IPS-18c (cell line): ENCODE measurements around the gene DYRK1A.

Experiments
- H3K4me3 ChIP-seq: 2 replicates; pipeline ENCODE4 v1.7.0; 2013; ENCODE audit warnings: low read depth, mild to moderate bottlenecking, low read length, moderate library complexity; ENCODE audit not compliant: insufficient read depth
- H3K9me3 ChIP-seq: one replicate; pipeline ENCODE4 v1.6.1; 2013; ENCODE audit warnings: mild to moderate bottlenecking, low read length, moderate library complexity; ENCODE audit not compliant: control insufficient read depth, insufficient read depth

The DYRK1A gene

GRCh38 chr21:37402251-37402867 lies 35.8 kb downstream of the DYRK1A start:
- H3K4me3 ChIP-seq, result no peak overlapping the region
- H3K9me3 ChIP-seq, result peaks cover 2% of the 10 kb centered on the region

GRCh38 chr21:37405629-37406028 lies 39.1 kb downstream of the DYRK1A start:
- peaks cover 2% of the 10 kb centered on the region for H3K9me3 ChIP-seq
- H3K4me3 ChIP-seq, result no peak overlapping the region

DNA sequence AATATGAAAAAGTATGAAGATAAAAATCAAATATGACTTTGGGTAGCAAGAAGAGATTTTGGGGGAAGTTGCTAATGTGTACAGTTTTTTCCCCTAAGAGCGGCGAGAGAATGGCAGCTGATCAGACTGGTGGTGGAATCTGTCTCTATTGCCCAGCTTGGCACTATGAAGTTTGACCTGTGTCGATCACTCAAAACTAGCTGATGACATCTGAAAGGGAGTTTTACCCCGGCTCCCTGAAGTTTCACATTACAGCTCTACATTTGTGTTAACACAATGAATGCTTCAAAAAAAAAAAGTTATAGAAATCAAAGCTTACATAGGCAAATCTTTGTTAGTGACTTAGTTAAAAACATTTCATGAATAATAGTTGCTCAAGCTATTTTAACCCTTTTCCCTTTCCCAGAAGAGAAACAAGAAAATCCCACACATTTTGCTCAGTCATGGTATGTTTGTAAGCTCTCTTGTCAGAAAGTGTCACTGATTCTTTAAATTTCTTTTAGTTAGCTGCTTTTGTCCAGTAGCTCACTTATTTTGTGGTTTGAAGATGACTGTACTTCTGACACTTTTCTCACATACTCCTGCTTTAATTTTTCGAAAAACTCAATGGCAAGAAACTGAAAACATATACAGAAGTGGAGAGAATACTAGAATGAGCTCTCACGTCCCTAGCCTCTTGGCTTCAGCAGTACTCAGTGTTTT lies 41.3 kb downstream of the DYRK1A start:
- no peaks in the 10 kb centered on the region for H3K9me3 ChIP-seq
- no peak overlapping the region for H3K4me3 ChIP-seq

- H3K9me3 ChIP-seq, result no peaks in the 10 kb centered on the region
- H3K4me3 ChIP-seq, result no peak overlapping the region
These were observed 42.1 kb downstream of the DYRK1A start for GRCh38 chr21:37408464-37409193.

DNA sequence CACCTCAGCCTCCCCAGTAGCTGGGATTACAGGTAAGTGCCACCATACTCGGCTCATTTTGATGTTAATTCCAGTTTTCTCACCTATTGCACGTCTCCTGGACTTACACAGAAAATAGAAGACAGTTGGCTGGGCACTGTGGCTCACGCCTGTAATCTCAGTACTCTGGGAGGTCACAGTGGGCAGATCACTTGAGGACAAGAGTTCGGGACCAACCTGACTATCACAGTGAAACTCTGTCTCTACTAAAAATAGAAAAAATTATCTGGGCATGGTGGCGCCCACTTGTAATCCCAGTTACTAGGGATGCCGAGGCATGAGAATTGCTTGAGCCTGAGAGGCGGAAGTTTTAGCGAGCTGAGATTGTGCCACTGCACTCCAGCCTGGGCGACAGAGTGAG lies 44.1 kb downstream of the DYRK1A start:
- H3K9me3 ChIP-seq, result no peaks in the 10 kb centered on the region

DNA sequence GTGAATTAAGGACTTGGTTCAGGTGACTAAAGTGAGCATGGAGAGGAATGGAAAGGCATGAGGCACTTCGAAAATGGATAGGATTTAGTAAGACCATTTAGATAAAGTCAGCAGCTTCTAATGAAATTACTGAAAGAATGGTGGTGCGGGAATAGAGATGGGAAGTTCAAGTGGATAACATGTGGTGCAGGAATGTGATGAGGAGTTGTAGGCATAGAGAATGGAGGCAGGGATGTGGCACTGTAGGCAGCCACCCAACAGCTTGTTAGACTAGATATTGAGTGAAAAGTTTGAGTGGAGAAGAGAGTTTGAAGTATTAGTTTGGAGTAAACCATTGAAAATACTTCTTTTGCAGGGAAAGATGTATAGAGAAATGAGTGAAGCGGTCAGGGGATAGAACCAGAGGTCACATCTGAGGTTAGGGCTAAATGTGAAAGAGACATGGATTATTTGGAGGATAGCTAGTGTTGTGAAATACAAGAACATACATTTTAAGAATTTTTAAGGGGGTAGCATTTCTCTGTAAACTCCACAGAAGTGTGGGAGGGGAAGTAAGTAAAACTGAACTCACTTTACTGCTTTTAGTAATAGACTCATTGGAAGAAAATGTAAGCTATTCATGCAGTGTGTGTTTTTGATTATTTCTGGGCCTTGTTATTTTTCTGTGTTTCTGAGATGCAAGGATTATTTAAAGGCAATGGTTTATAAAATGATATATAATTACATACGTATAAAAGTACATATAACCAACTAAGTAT lies 46.2 kb downstream of the DYRK1A start:
- H3K9me3 ChIP-seq, result no peaks in the 10 kb centered on the region
- no peak overlapping the region for H3K4me3 ChIP-seq

More for the DNA sequence above, 44.1 kb downstream of the DYRK1A start:
- no peak overlapping the region for H3K4me3 ChIP-seq

GRCh38 chr21:37413553-37414291 lies 47.1 kb downstream of the DYRK1A start:
- no peak overlapping the region for H3K4me3 ChIP-seq
- H3K9me3 ChIP-seq, result no peaks in the 10 kb centered on the region

- H3K4me3 ChIP-seq, result no peak overlapping the region
- H3K9me3 ChIP-seq, result no peaks in the 10 kb centered on the region
These were observed 48.0 kb downstream of the DYRK1A start for GRCh38 chr21:37414292-37415253.

DNA sequence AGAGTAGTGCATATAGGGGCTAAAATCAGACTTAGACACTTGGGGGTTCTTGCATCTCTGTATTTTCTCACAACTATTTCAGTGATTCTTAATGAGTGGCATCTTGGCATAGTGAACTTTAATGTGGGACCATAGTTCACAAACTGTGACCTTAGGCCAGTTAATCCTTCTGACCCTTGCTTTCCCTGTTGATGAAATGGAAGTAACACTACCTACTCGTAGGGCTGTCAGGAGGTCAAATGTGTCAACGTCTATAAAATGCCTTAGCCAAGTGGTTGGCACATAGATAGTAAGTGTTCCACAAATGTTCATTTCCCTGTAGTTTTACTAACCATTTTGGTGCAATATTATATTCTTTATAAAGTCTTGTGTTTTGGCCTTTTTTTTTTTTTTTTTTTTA lies 49.4 kb downstream of the DYRK1A start:
- no peaks in the 10 kb centered on the region for H3K9me3 ChIP-seq

GRCh38 chr21:37416914-37417313 lies 50.3 kb downstream of the DYRK1A start:
- H3K4me3 ChIP-seq, result no peak overlapping the region
- no peaks in the 10 kb centered on the region for H3K9me3 ChIP-seq

More for the DNA sequence above, 49.4 kb downstream of the DYRK1A start:
- H3K4me3 ChIP-seq, result no peak overlapping the region

DNA sequence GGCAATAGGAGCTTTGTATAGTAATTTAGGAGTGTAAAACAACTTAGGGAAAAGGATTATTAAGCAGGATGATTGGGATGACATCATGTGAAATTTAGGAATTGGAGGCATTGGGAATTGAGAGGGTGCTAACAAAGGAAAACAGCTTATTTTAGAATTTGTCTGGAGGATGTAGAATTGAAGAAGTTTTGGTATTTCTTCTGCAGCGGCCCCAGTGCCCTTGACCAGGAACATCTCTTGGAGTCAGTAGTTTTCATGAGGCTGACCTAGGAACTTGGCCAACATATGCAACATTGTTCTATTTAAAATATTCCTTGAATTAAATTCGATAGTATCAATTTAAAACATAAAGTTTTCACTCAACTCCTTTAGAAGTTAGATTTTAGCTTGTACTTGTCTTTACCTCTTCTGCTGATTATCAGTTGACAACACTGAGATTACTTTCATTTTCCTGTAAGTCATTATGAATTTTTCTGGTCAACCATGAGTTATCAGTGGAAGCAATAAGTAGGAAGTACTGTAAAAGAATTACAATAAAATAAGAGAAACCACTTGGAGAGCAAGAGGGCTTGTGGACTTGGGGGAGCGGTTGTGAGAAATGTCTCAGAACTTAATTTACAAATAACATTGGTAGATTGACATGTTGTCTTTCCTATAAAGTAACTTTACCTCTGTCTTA lies 52.8 kb downstream of the DYRK1A start:
- Histone ChIP-seq H3K9me3 (no peaks in the 10 kb centered on the region), H3K4me3 (no peak overlapping the region)

GRCh38 chr21:37421306-37421705 lies 54.7 kb downstream of the DYRK1A start:
- no peak overlapping the region for H3K4me3 ChIP-seq

GRCh38 chr21:37422382-37422781 lies 55.8 kb downstream of the DYRK1A start:
- H3K4me3 ChIP-seq, result no peak overlapping the region
- no peaks in the 10 kb centered on the region for H3K9me3 ChIP-seq

More at GRCh38 chr21:37421306-37421705, 54.7 kb downstream of the DYRK1A start:
- H3K9me3 ChIP-seq, result no peaks in the 10 kb centered on the region

DNA sequence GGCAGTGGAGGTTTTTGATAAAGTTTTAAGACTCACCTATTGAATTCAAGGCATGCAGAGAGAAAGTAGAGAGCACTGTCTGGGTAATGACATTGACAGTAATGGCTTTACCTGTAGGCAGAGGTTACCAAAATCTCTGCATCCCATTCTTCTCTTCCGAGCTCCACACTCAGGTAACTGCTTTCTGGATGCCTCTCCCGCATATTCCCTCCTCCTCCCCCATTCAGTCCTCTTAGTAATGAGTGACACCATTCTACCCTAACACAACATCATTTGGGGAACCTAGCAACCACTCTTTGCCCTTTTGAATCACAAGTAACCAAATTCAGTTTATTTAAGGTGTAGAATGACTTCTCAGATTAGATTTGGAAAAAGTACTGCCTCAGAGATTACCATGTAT lies 56.5 kb downstream of the DYRK1A start:
- Histone ChIP-seq H3K4me3 (no peak overlapping the region), H3K9me3 (no peaks in the 10 kb centered on the region)

- no peaks in the 10 kb centered on the region for H3K9me3 ChIP-seq
- H3K4me3 ChIP-seq, result no peak overlapping the region
These were observed 57.8 kb downstream of the DYRK1A start for GRCh38 chr21:37424396-37424795.
